ENCODE results near the gene FAM83G.

The FAM83G gene

DNA sequence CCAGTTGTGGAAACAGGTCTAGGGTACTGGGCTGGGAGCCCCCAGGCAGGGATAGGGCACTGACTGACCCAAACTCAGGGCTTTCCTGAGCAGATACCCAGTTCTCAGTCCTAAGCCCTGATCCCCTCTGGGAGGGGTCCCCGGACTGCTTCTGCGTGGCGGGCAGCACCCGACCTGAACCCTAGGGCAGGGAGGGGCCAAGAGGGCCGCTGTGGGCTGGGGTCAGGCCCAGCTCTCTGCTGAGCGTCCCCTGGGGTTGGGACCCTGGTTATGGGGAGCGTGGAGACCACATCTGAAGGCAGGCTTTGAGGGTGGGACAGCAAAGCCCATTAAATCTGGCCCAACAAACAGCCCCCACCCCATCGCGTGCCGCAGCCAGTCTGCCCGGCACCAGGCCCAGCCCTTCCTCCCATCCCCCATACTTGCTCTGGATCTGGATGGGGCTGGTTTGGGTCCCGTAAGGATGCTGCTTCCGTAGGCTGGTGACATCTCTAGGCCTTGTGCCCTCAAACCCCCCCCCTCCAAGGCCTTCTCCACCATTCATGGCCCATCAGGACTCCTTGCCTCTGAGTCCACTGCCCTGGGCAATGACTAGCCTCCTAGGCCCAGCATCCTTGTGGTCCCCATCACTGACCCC is 691 bp upstream of the FAM83G start:
- no peak for DNase-seq

DNA sequence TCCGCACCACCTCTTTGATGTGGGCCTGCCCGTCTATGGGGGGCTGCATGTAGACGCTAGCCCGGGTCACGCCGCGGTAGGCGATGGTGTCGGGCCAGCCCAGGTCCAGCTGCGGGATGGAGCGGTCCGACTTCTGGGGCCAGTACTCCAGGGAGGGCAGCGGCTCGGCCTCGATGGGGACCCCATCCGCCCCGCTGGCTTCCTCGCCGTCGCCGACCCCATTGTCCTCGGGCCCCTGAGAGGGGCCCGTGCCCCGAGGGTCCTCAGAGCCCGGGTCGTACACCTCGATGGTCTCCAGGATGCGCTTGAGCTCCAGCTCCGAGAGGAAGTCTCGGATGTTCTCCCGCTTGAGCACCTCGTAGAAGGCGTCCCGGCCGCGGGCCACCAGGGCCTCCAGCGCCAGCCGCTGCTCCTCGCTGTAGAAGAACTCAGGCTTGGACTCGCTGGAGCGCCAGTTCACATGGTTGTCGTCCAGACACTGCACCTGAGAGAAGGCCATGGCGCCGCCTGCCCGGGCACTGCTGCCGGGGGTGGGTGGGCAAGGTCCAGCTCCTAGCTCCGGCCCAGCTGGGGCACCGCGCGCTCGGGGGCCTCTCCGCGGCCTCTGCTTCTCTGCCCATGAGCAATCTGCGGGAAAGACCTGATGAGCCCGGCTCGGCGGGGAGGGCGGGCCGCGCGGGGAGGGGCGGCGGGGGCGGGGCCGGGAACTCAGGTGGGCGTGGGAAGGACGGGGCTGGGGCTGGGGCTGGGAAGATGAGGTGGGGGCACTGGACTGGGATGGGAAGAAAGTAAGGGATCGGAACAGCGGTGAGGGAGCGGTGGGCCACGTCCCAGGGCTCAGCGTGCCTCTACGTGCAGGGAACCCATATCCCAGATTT is 782 bp downstream of the FAM83G start:
- peak; percentile 49 to 64 for DNase-seq

DNA sequence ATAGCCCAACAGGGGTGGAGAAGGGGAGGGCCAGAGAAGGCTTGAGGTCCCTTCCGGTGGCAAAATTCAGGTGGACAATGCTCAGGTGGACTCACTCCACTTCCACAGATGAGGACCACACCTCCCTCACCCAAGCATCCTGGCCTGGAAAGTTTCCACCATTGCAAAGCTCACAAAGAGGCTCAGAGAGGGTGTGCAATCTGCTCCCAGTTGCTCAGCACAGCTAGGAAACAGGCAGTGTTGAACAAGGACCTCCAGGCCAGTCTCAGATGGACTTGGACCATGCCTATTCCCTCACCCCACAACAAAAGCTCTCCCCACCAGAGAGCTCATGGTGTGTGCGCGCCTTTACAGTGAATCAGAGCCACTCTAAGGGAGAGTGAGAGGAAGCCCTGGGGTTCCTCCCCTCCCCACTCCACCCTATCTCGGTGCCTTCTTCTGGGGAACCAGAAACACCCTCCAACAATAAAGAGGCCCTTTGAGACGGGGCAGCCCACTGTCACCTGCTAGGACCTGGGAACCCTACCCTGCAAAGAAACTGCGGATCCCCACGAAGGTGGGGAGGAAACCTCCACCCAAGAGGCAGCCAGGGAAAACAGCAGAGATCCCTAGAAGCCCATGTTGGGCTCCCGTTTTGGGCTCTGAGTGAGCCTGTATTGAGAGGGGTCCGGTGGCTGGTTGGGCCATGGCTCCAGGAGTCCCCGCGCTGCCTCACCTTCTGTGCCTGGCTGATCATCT is 1.6 kb downstream of the FAM83G start:
- DNase-seq: peak in 1 of 2 donors; percentile 21

DNA sequence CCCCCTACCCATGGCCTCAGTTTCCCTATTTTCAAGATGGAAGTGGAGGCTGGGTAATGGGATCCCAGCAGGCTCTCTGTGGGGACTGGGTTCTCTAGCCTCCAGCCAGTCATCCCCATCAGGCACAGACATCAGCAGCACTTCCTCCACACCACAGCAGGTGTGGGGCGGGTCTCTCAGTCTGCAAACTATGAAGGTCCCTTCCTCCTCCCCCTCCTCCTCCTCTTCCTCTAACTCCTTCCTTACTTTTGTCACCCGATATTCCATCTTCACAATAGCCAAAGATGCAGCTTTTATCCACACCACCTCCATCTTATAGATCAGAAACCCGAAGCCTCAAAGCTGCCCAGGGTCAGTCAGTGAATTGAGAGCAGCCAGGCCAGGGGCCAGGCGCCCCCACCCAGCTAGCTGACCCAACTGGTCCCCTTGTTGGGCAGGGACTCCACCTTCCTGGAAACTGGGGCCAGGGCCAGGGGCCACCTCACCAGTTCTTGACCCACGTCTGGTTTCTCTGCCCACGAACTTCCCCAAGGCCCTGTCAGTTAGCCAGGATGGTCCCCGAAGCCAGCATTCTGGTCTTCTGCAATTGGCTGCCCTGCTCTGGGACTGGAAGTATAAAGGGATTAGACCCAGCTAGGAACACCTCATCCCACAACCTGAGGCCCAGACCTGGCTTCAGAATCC is 2.5 kb downstream of the FAM83G start:
- no peak for DNase-seq

DNA sequence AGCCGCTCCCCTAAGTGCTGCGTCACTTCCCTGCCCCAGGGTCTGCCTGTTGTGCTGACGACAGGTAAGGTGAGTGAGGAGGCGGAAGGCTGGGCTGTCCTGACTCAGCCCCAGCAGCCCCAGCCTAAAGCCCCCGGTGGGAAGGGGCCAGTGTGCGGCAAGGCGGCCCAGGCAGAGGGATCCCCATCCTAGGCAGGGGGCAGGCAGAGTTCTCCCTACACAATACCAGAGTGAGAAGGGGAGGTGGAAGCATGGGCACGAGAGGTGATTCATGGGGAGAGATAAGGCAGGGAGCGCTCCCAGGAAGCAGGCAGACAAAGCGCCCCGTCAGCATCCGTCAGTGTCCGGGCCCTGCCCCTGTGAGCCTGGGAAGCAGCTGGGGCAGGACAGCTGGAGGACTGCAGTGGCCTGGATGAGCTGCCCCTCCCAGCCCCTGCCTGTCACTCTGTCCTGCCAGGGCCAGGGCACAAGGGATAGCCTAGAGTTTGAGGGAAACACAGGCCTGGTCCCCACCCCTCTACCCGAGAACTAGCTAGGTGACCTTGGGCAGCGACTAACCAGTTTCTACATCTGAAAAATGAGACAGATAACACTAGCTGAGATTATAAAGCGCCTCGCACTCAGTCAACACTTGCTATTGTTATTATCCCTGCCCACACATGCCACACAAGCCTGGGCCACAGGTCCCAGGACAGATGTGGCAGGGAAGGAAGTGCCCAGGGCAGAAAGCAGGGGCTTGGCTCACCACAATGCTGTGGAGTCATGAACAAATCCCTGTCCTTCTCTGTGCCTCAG is 3.8 kb downstream of the FAM83G start:
- DNase-seq: no peak

DNA sequence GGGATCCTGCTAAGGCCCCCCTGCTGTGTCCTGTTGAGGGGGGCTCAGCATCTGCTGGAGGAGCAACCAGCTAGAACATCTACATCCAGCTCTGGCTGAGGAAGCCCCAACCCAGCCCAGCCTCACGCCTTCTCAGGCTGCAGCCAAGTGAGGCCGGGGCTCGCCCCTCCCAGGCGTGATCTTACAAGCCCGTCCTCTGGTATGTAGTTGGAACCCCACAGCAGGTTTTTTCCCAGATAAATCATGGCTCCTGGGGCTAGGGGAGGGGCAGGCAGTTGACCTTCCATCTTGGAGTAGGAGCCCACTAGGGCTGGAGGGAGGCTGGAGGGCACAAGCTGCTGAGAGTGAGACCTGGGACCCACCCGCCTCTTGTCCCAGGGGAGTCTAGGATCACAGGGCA is 4.7 kb downstream of the FAM83G start:
- no peak for DNase-seq

DNA sequence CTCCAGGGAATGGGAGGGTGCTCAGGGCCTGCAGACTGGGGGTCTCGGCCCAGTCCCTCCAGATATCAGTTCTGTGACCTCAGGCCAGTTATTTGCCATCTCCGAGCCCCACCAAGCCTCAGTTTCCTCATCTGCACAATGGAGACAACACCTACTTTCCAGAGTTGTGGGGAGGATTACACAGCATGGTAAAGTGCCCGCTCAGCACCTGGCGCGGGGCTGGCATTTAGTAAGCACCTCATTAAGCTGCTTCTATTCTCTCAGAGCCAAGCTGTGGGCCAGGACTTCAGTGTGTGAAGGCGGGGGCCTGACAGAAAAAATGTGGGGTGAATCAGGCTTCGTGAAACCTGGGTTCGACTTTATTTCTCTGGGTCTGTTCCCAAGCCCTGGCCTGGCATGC is 5.2 kb downstream of the FAM83G start:
- no peak for DNase-seq

DNA sequence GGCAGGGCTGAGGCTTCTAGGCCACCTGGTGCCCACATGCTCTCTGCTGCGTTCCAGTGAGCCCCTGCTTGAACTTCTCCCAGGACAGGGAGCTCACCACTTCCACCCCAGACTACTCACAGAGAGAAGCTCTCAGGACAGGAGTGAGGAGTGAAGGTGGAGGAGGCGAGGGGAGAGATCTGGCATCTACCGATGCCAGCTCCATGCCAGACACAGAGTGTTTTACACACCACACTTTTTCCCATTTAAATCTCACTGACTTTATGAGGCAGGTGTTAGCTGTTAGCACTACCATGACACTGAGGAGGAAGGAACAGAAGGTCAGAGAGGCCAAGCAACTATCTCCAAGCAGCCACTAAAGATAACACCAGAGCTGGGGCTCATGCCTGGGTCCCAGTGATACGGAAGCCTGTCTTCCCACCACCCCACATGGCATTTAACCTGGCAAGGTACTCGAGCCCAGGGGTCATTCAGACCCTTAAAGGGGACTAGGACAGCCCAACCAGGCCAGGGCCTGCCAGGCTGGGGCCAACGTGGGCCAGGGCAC is 6.8 kb downstream of the FAM83G start:
- DNase-seq: no peak

DNA sequence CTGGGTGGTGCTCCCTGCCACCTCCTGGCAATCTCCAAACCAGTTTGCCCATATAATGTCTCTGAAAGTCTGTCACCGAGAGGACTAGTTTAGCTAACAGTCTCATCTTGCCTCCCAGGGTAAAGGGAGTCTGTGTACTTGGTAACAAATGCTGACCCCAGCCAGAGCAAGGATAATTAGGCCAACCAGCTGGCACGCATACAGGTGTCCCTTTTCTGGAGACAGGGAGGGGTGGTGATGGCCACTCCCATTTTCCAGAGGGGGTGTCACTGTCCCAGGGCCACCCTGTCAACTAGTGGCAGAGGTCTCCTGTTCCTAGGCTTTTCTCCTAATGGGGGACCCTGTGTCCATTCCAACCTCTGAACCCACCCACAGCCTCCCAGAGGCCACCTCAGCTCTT is 8.1 kb downstream of the FAM83G start:
- DNase-seq: no peak

DNA sequence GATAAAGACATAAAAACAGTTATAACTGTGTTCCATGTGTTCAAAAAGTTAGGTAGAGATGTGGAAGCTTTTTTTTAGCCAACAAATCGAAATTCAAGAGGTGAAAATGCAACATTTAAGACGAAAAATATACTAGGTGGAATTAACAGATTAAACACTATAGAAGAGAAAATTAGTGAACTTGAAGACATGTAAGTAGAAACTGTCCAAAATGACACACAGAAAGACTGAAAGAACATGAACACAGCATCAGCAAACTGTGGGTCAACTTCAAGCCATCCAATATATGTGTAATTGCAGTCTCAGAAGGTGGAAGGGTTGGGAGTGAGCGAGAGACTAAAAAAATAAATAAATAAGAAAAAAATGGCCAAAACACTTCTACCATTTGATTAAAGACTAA is 9.3 kb downstream of the FAM83G start:
- no peak for DNase-seq

DNA sequence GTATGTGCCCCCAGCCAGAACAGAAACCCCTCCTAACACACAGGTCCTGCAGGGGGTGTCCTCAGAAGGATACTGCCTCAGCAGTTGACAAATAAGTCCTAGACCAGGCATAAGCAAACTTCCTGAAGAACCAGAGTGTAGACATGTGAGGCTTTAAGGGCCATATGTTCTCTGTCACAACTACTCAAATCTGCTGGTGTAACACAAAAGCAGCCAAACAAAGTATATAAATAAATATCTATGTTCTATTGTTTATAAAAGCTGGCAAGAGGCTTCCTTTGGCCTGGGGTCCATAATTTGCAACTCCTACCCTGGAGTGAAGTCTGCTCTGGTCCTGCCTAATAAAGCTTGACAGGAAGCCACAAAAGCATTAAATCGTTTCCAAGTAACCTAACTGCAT is 9.9 kb downstream of the FAM83G start:
- no peak for DNase-seq

DNA sequence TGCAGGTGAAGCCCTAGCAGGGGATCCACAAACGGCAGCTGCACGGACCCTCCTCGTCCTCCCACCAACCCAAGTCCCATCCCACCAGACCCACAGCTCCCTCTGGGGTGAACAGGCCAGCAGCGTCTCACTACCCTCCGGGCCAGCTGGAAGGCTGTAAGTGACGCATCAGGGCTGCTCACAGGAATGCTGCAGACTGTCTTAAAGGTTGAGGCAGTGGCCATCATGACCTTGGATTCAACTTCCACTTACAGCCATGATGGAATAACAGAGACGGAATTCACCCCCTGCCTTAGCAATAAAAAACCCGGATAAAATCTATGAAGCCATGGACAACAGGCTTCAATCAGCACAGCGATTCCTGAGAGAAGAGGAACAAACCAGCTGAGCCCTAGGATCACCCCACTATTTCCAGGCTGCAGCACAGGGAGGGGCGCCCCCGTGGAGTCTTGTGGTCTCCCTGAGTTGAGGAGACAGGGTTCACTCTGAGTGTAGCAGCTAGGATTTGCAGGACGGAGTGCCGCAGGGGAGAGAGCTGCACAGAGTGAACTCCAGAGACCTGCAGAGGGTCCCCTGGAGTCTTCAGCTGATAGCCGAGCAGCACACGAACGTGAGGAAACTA is 10.5 kb downstream of the FAM83G start:
- DNase-seq: no peak

DNA sequence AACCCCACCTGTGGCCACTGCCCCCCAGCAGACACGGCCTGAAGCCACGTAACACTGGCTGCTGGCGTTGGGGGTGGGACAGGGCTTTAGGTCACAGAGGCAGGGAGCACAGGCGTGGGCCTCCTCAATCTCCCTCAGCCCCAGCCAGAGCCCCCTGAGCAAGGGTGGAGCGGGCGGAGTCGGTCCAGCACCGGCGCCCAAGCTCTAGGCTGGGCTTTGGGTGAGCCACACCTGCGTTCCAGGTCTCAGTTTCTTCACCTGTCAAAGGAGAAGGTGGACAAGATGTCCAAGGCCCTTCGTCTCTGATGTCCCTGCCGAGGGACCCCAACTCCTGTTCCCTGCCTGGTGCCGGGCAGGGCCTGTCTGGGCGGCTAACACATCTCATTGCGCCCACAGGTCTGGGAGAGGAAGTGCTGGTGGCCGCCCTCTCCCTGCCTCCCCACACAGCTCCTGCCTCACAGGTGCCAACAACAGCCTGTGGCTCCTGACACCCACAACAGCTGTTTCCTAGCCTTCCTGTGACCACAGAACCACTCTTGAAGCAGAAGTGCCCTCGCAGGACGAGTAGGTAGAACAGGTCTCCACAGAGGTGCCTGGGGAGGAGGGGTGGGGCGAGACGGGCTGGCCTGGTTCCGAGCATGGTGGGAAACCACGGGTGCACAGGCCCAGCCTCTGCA is 12.0 kb downstream of the FAM83G start:
- no peak for DNase-seq

DNA sequence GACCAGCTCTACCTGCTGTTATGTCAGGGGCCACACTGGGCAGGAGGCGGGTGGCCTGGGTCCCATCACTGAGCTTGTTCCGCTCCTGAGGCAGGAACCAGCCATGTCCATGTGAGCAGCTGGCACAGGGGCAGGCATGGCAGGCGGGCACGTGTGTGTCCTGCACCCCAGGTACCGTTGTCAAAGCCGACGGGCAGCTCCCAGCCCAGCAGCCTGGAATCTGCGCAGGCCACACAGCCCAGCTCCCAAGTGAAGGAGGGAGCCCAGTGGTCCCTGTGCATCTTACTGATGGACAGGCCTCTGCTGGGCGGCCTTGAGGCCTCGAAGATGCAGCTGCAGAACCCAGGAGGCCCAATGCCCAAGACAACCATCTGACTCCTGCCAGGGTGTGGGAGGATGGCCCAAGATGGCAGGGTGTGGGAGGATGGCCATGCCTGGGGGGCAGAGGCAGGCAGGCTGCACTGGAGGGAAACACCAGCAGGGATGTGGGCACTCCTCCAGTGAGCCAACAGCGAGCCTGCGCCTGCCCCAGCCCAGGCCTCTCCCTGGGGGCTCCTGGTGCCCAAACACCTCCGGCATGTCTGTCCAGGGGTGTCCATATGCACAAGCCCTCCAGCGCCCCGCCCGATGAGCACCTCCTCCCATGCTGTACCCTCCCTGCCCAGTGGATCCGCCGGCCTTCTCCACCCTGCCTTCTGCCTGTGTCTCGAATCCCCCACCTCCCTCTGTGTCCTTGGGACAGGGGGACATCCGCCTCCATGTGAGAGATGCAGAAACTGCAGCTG is 12.8 kb downstream of the FAM83G start:
- DNase-seq: no peak

DNA sequence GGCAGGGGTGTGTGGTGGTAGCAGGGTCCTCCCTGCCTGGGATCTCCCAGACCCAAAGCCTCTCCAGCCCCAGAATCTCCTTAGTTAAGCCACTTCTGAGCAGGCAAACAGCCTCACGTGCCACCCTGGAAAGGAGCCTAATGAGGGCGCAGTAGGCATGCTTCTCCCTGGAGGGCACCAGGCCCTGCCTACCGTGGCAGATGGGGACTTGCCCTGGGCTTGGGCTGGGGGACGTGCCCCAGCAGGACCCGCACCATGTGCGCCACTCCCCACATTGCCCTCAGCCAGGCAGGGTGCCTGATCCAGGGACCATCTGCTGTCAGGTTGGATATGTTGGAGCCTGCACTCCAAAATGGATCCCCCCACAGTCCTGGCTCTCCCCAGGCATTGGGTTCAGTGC is 14.2 kb downstream of the FAM83G start:
- no peak for DNase-seq

DNA sequence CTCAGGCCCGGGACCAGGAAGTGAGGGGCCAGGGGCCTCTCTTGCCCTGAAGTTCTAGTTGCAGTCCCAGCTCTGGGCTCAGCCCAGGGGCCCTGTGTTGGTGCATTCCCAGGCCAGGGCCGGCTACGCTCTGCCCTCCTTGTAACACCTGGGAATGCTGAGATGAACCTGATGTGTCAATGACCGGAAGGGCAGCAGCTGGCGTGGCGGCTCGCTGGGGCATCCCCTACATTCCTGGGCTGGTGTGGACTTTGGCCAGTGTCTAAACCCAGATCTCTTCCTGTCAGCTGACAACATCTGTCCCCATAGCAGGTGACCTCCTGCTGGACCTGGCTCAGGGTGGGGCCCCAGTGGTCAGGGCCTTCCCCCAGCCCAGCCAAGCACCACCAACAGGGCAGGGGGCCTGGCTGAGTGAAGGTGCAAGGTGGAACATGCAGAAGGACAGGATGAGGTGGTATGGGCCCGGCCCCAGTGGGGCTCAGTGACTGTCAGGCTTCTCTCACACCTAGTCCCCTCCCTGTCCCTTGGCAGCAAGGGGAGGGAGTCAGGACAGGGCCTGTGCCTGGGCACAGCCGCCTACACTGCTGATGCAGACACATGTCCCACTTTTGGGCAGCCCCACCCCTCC is 15.9 kb downstream of the FAM83G start:
- no peak for DNase-seq

DNA sequence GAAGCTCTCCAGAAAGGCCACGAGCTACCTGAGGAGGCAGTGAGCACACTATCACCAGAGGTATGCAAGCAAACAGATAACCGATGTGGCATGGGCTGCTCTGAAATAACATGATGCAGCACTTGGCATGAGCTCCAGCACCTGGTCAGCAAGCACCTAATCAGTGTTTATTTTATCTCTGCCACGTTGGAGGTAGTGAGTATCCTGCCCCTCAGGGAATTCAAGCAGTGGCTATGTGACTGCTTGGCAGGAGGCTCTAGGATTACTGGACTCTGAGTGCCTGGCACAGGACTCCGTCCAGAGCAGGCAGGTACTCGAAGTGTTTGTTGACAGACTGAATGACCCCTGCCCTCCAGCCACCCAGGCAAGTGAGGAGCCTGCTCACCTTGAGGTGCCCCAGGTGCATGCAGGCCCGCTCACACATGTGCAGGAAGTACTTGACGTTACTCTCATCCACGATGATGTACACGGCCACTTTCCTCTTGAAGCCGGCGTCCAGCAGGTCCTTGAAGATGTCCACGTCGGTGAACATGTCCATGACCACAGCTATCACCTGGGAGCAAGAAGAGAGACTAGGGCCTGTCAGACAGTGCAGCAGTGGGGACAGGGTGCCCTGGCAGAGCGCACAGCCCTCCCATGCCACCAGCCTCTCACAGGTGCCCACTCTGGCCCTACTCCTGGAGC is 16.6 kb downstream of the FAM83G start:
- DNase-seq: no peak

DNA sequence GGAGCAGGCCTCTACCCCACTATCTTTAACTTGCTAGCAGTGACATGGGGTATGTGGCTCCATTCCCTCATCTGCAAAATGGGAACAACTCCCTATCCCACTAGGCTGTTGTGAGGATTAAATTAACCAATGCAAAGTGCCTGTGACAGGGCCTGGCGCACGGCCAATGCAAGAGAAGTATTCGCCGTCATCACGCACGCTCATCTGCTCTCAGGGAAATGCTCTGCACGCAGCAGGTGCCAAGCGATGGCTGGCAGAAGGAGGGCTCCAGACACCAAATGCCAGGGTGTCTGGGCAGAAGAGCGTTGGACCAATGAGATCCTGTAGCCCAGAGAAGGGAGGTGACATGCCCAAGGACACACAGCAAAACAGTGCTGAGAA is 17.3 kb downstream of the FAM83G start:
- DNase-seq: no peak
